Astrocyte of the spinal cord (primary cell): ENCODE data around the gene SLC1A2.
A peak's percentile ranks its signal among the peaks of the same experiment; 100 is the strongest.

ENCODE experiments used
- DNase-seq: peaks from one replicate; pipeline ENCODE4 v3.0.0; 2011; ENCODE audit warnings: low read depth, low spot score
- H3K4me3 ChIP-seq: 2 replicates; pipeline ENCODE4 v1.5.1; 2011; ENCODE audit warnings: low read depth, mild to moderate bottlenecking, low read length, moderate library complexity
- CTCF ChIP-seq: IDR thresholded peaks from 2 replicates; pipeline ENCODE4 v1.5.1; 2012; ENCODE audit warnings: low read depth, mild to moderate bottlenecking, low read length, inconsistent platforms
- in situ Hi-C: cut with HindIII; loops from 2 replicates; pipeline ENCODE4 v1.10.0; 2017; ENCODE audit warnings: low sequenced_read_pairs

SLC1A2 gene

GRCh38 chr11:35349897-35350296 is 69.5 kb downstream of the SLC1A2 start:
- DNase-seq: no peak
- in situ Hi-C loops: no loop called here
- no peak overlapping the region for H3K4me3 ChIP-seq
- TF ChIP-seq CTCF: no peak

- TF ChIP-seq CTCF: no peak
- DNase-seq: no peak
- in situ Hi-C loops: no loop called here
- H3K4me3 ChIP-seq: no peak overlapping the region
Measured at GRCh38 chr11:35348898-35349687, 70.3 kb downstream of the SLC1A2 start.

GRCh38 chr11:35347921-35348331 is 71.4 kb downstream of the SLC1A2 start:
- in situ Hi-C loops: no loop called here
- no peak overlapping the region for H3K4me3 ChIP-seq
- DNase-seq: peak; percentile 75
- TF ChIP-seq CTCF: no peak

GRCh38 chr11:35347173-35347878 is 72.0 kb downstream of the SLC1A2 start:
- TF ChIP-seq CTCF: no peak
- no peak for DNase-seq
- in situ Hi-C loops: no loop called here
- no peak overlapping the region for H3K4me3 ChIP-seq

GRCh38 chr11:35346472-35347156 is 72.7 kb downstream of the SLC1A2 start:
- H3K4me3 ChIP-seq: no peak overlapping the region
- DNase-seq: no peak
- TF ChIP-seq CTCF: no peak
- in situ Hi-C loops: no loop called here

GRCh38 chr11:35344681-35345574 is 74.4 kb downstream of the SLC1A2 start:
- TF ChIP-seq CTCF: no peak
- no peak for DNase-seq
- no peak overlapping the region for H3K4me3 ChIP-seq
- in situ Hi-C loops: no loop called here
